Measurements from ENCODE around the gene ATMIN. TPM values are rescaled to one million over a fixed set of nuclear protein-coding genes. Genes with fewer than 3 reads are reported as not detected.

The ATMIN gene
- total and polyA plus RNA-seq, 8 donors = 6.3 to 18.8 (median 13.4) TPM

- 90 to 91% methylated on average over 10 of the region's 10 CpGs for WGBS, 2 donors
- no peaks in the 10 kb centered on the region for H3K36me3 ChIP-seq
- no peak for DNase-seq
- no peak for FAIRE-seq
- intact Hi-C loops (cut with DNase I) = no loop called here
- H3K9me3 ChIP-seq = no peaks in the 10 kb centered on the region
- no peak overlapping the region for H3K27ac ChIP-seq
- no peak overlapping the region for H3K4me3 ChIP-seq
- H3K27me3 ChIP-seq = no peaks in the 10 kb centered on the region
- ATAC-seq = no peak
- no peaks in the 10 kb centered on the region for H3K4me1 ChIP-seq
- TF ChIP-seq CTCF (IDR thresholded peaks at IDR 0.05) = no peak
Measured at GRCh38 chr16:81061871-81062608, 26.4 kb downstream of the ATMIN start.

GRCh38 chr16:81066681-81067080, 31.0 kb downstream of the ATMIN start:
- no peak for FAIRE-seq
- no peaks in the 10 kb centered on the region for H3K9me3 ChIP-seq
- 75 to 76% methylated on average over 4 of the region's 4 CpGs for WGBS, 2 donors
- no peaks in the 10 kb centered on the region for H3K27me3 ChIP-seq
- no peak for DNase-seq
- TF ChIP-seq CTCF (IDR thresholded peaks at IDR 0.05) = no peak
- no peak overlapping the region for H3K27ac ChIP-seq
- no peaks in the 10 kb centered on the region for H3K36me3 ChIP-seq
- H3K4me3 ChIP-seq = no peak overlapping the region
- no peak for ATAC-seq
- no peaks in the 10 kb centered on the region for H3K4me1 ChIP-seq
- intact Hi-C loops (cut with DNase I) = no loop called here

GRCh38 chr16:81067166-81067565, 31.5 kb downstream of the ATMIN start:
- Histone ChIP-seq H3K27ac (no peak overlapping the region), H3K4me1 (no peaks in the 10 kb centered on the region), H3K9me3 (no peaks in the 10 kb centered on the region), H3K36me3 (no peaks in the 10 kb centered on the region), H3K27me3 (no peaks in the 10 kb centered on the region), H3K4me3 (no peak overlapping the region)
- 93 to 94% methylated on average over 1 of the region's 1 CpG for WGBS, 2 donors
- intact Hi-C loops (cut with DNase I) = no loop called here
- no peak for TF ChIP-seq CTCF (IDR thresholded peaks at IDR 0.05)
- no peak for DNase-seq
- ATAC-seq = no peak
- no peak for FAIRE-seq

GRCh38 chr16:81069063-81069462, 33.4 kb downstream of the ATMIN start:
- TF ChIP-seq CTCF (IDR thresholded peaks at IDR 0.05) = no peak
- H3K9me3 ChIP-seq = no peaks in the 10 kb centered on the region
- intact Hi-C loops (cut with DNase I) = no loop called here
- no peak for FAIRE-seq
- no peaks in the 10 kb centered on the region for H3K4me1 ChIP-seq
- H3K4me3 ChIP-seq = no peak overlapping the region
- H3K27ac ChIP-seq = no peak overlapping the region
- no peak for ATAC-seq
- no peak for DNase-seq
- 84 to 95% methylated on average over 4 of the region's 4 CpGs for WGBS, 2 donors
- no peaks in the 10 kb centered on the region for H3K27me3 ChIP-seq
- H3K36me3 ChIP-seq = no peaks in the 10 kb centered on the region

- ATAC-seq = no peak
- DNase-seq = no peak
- 67 to 81% methylated on average over 7 to 8 of the region's 8 CpGs for WGBS, 2 donors
- intact Hi-C loops (cut with DNase I) = no loop called here
- Histone ChIP-seq H3K9me3 (no peaks in the 10 kb centered on the region), H3K27ac (no peak overlapping the region), H3K36me3 (no peaks in the 10 kb centered on the region), H3K4me3 (no peak overlapping the region), H3K4me1 (no peaks in the 10 kb centered on the region), H3K27me3 (no peaks in the 10 kb centered on the region)
- FAIRE-seq = no peak
- TF ChIP-seq CTCF (IDR thresholded peaks at IDR 0.05) = no peak
Measured at GRCh38 chr16:81070979-81071378, 35.3 kb downstream of the ATMIN start.
